Fibroblast of the aortic adventitia (primary cell): Measurements from ENCODE around the gene AUTS2. TPM values are rescaled to one million over a fixed set of nuclear protein-coding genes. Genes with fewer than 3 reads are reported as not detected.
A peak's percentile ranks its signal among the peaks of the same experiment; 100 is the strongest.

ENCODE experiments used
- DNase-seq: peaks from one replicate; pipeline ENCODE4 v3.0.0-alpha.2; 2010; ENCODE audit warnings: low read depth
- H3K4me3 ChIP-seq: 2 replicates; pipeline ENCODE4 v1.5.1; 2011; ENCODE audit warnings: low read depth, mild to moderate bottlenecking, control low read depth, low read length, moderate library complexity
- CTCF ChIP-seq: IDR thresholded peaks from 2 replicates; pipeline ENCODE4 v1.5.1; 2011; ENCODE audit warnings: mild to moderate bottlenecking, low read length, control low read depth, inconsistent platforms; ENCODE audit not compliant: insufficient read depth
- total RNA-seq: library from RNA; depleted of rRNA; stranded (reverse); fragments of >200 nt; gene quantifications from 2 replicates; pipeline ENCODE4 v1.2.3, GENCODE V29; 2012; ENCODE audit warnings: low replicate concordance

The AUTS2 gene
- total RNA-seq, 1 donor, result 10.7 TPM

DNA sequence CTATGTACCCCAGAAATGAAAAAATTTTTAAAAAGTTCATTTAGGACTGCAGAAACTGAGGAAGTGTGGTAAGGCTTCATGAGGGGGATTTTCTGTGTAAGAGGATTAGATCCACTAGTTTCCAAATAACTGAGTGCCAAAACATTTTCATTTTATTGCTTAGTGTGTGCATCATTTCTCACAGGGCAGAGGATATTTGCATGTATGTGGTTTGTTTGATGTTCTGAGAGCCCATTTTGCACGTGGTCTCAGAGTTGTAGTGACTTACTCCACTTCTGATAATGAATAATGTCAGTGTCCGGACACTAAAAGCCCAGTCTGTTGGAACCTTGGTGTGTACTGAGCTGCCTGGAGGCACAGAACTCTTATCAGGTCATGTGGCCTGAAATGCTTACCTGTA, 299.9 kb downstream of the AUTS2 start:
- no peak for DNase-seq
- TF ChIP-seq CTCF, result no peak
- no peak overlapping the region for H3K4me3 ChIP-seq

DNA sequence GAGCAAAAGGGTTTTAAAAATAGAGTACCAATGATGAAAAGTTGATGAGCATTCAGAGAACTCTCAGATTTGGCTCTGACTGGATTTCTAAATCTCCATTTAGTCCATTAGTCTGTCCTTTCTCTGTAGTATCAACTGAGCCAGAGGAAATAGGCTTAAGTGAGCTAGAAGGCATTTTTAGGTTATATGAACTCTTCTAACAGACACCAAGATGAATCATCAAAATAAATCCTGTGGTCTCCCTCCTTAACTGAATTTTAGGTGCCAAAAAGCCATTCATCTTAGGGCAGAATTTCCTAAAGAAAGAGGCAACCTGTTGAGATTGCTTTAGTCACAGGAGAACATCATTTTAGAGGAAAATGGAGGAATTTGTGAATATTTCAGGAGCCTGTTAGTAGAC, 305.1 kb downstream of the AUTS2 start:
- peak; percentile 8 for DNase-seq
- H3K4me3 ChIP-seq, result no peak overlapping the region
- TF ChIP-seq CTCF, result no peak

DNA sequence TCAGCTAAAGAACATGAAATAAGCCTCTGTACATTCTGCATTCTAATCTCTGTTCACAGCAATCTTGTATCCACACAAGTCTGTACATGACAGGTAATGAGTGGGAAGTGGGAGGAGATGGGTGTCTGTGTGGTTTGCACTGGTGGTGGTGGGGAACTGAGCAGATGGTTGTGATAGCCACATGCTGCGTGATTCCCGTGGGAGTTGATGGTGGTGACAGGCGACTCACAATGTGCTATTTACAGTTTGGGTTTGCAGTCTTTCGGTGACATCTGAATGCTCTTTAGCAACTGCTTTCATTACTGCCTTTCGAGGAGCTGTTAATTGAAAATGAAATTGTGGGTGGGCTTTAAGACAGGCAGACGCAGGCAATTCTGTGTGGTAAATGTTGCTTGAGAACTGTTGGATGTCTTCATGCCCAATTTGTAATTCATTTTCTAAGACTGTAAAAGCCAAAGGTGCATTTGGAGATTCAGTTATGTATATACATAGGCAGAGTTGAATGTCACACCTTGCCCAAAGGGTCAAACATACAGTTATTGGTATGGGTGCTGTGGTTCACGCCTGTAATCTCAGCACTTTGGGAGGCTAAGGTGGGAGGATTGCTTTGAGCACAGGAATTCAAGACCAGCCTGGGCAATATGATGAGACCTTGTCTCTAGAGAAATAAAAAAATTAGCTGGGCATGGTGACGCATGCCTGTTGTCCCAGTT, 308.2 kb downstream of the AUTS2 start:
- no peak overlapping the region for H3K4me3 ChIP-seq
- no peak for TF ChIP-seq CTCF
- DNase-seq, result no peak

GRCh38 chr7:69907720-69908119, 309.4 kb downstream of the AUTS2 start:
- DNase-seq, result no peak
- no peak overlapping the region for H3K4me3 ChIP-seq
- no peak for TF ChIP-seq CTCF

- no peak overlapping the region for H3K4me3 ChIP-seq
- DNase-seq, result no peak
- TF ChIP-seq CTCF, result no peak
These were observed 310.2 kb downstream of the AUTS2 start for GRCh38 chr7:69908454-69908853.

- DNase-seq, result no peak
- no peak overlapping the region for H3K4me3 ChIP-seq
- no peak for TF ChIP-seq CTCF
These were observed 311.9 kb downstream of the AUTS2 start for GRCh38 chr7:69910150-69910549.

DNA sequence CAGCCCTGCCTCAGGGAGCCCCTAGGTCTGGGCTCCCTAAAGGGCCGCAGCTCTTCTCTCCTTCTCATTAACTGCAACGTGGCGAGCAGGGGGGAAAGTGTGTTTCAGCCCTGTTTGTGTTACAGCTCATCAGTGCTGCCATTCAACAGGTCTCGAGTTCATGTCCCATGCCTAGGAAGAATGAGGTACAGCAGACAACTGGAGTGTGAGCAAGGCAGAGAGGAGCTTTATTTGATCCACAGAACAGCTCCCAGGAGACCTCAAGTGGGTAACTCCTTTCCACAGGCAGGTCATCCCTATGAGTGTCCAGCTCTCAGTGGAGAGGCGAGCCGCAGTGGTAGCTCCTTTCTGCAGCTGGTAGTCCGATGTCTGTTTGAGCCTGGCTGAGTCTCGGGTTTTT, 313.1 kb downstream of the AUTS2 start:
- H3K4me3 ChIP-seq, result no peak overlapping the region
- DNase-seq, result no peak
- TF ChIP-seq CTCF, result no peak
